Upper lobe of left lung (tissue), 4 donors: ENCODE measurements around the gene ADGRV1.

Experiments used
- CTCF ChIP-seq, 6 experiments: fragments of 450-650 bp in 4 of 6; fragments of 200-600 bp in 2 of 6; sonication (generic) in 2 of 6; IDR thresholded peaks; one replicate each; pipeline ENCODE4 v1.5.1; 2016 to 2019; ENCODE audit warnings: antibody characterized with exemption in 6 of 6
- POLR2AphosphoS5 ChIP-seq, 2 donors: sonication (generic); formaldehyde crosslinking; IDR thresholded peaks; one replicate each; pipeline ENCODE4 v1.5.1; 2017; ENCODE audit warnings: antibody characterized with exemption in 2 of 2

GRCh38 chr5:90852531-90852930 is 293.9 kb downstream of the ADGRV1 start:
- TF ChIP-seq CTCF (IDR thresholded peaks at IDR 0.05) (no peak), POLR2AphosphoS5 (IDR thresholded peaks at IDR 0.05) (no peak)
